Measurements from ENCODE around the gene ZNF575.
"Not testable (repeated sequence)": the region's sequence is repeated elsewhere in the genome, so short reads cannot be mapped to it uniquely, and the experiment has no call there.

GRCh38 chr19:43512399-43512798, 20.6 kb upstream of the ZNF575 start:
- TF ChIP-seq EP300 (conservative IDR thresholded peaks at IDR 0.05; ENCODE audit: poor library complexity, severe bottlenecking); TAF1 (IDR thresholded peaks at IDR 0.05; ENCODE audit: low read depth); SMC3 (conservative IDR thresholded peaks at IDR 0.05; ENCODE audit: poor library complexity); EZH2 (IDR thresholded peaks at IDR 0.05; ENCODE audit: borderline replicate concordance, insufficient read depth, low read length, poor library complexity, severe bottlenecking): not testable (repeated sequence)
- TF ChIP-seq, protein P1, sequence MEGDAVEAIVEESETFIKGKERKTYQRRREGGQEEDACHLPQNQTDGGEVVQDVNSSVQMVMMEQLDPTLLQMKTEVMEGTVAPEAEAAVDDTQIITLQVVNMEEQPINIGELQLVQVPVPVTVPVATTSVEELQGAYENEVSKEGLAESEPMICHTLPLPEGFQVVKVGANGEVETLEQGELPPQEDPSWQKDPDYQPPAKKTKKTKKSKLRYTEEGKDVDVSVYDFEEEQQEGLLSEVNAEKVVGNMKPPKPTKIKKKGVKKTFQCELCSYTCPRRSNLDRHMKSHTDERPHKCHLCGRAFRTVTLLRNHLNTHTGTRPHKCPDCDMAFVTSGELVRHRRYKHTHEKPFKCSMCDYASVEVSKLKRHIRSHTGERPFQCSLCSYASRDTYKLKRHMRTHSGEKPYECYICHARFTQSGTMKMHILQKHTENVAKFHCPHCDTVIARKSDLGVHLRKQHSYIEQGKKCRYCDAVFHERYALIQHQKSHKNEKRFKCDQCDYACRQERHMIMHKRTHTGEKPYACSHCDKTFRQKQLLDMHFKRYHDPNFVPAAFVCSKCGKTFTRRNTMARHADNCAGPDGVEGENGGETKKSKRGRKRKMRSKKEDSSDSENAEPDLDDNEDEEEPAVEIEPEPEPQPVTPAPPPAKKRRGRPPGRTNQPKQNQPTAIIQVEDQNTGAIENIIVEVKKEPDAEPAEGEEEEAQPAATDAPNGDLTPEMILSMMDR (IDR thresholded peaks at IDR 0.05; ENCODE audit: poor library complexity, severe bottlenecking): not testable (repeated sequence)
